C4-2B (cell line): Measurements from ENCODE around the gene DUSP11.

ENCODE experiments used
- ZFX ChIP-seq: fragments of 450-650 bp; IDR thresholded peaks from 2 replicates; pipeline ENCODE4 v1.6.1; 2017
- TF ChIP-seq, protein P1 (sequence below): fragments of 450-650 bp; conservative IDR thresholded peaks from 2 replicates; pipeline ENCODE4 v1.5.1; 2017; ENCODE audit warnings: mild to moderate bottlenecking

DNA sequence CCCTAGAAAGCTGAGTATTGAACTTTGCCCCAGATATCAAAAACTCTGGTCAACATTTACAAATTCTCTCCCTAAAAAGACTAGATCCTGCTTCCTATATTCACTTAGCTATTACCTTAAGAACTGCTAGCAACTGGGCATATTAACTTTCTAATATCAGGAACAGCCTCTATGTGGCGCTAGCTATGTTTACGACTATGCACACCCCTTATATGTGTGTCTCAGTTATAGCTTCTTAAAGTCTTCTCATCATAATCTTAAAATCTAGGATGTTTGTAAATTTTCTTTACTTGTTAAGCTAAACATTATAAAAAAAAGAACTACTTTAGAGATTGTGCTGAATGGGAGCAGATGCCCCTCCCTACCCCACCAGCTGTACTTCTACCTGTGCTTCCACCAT, 47.1 kb upstream of the DUSP11 start:
- TF ChIP-seq, protein P1, sequence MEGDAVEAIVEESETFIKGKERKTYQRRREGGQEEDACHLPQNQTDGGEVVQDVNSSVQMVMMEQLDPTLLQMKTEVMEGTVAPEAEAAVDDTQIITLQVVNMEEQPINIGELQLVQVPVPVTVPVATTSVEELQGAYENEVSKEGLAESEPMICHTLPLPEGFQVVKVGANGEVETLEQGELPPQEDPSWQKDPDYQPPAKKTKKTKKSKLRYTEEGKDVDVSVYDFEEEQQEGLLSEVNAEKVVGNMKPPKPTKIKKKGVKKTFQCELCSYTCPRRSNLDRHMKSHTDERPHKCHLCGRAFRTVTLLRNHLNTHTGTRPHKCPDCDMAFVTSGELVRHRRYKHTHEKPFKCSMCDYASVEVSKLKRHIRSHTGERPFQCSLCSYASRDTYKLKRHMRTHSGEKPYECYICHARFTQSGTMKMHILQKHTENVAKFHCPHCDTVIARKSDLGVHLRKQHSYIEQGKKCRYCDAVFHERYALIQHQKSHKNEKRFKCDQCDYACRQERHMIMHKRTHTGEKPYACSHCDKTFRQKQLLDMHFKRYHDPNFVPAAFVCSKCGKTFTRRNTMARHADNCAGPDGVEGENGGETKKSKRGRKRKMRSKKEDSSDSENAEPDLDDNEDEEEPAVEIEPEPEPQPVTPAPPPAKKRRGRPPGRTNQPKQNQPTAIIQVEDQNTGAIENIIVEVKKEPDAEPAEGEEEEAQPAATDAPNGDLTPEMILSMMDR = peak; percentile 34
- TF ChIP-seq ZFX = no peak
